ENCODE results near the gene ROBO1. TPM values are rescaled to one million over a fixed set of nuclear protein-coding genes. Genes with fewer than 3 reads are reported as not detected.

ROBO1 gene
- total and polyA plus RNA-seq, 2 of the 8 experiments (the other 6 are each of a cell fraction or from before 2014, with no cell fraction given): 51.4 to 91.0 TPM

- FAIRE-seq (no peak), DNase-seq (ENCODE audit: low read depth in 1 of 2, low spot score in 2 of 2) (no peak)
- no peak overlapping the region for H3K23ac ChIP-seq (ENCODE audit: insufficient read length)
- no peak overlapping the region for H3K14ac ChIP-seq (ENCODE audit: insufficient read length)
- no peak overlapping the region for H3K56ac ChIP-seq (replicated peaks; ENCODE audit: insufficient read length, low read depth, low read length)
- no peak overlapping the region for H3K4me3 ChIP-seq (ENCODE audit: extremely low read depth in 1 of 4, insufficient read depth in 2 of 4, low read depth in 3 of 4, low read length in 4 of 4)
- no peaks in the 10 kb centered on the region for H3K79me1 ChIP-seq (ENCODE audit: low read depth, low read length)
- no peak overlapping the region for H3K4ac ChIP-seq (replicated peaks; ENCODE audit: insufficient read length, low read depth, low read length)
- ChIA-PET CTCF (ENCODE audit: partially characterized antibody) (no interaction called here), POLR2A (ENCODE audit: partially characterized antibody) (no interaction called here)
- H2BK120ac ChIP-seq (replicated peaks; ENCODE audit: low read depth, low read length): no peak overlapping the region
- H4K8ac ChIP-seq (ENCODE audit: extremely low read depth, insufficient read depth, low read length): no peak overlapping the region
- no peak overlapping the region for H2BK5ac ChIP-seq (ENCODE audit: low read depth, low read length)
- no peaks in the 10 kb centered on the region for H4K20me1 ChIP-seq (replicated peaks in 1 of 2; ENCODE audit: control insufficient read depth in 1 of 2, insufficient read depth in 2 of 2, low read length in 2 of 2)
- no peaks in the 10 kb centered on the region for H3K36me3 ChIP-seq (ENCODE audit: control insufficient read depth in 2 of 4, insufficient read depth in 4 of 4, low read length in 3 of 4)
- H3K9me3 ChIP-seq (ENCODE audit: insufficient read depth in 2 of 2, low read depth in 1 of 2, low read length in 1 of 2): no peaks in the 10 kb centered on the region
- no peaks in the 10 kb centered on the region for H3K4me1 ChIP-seq (replicated peaks in 1 of 4; ENCODE audit: control insufficient read depth in 3 of 4, insufficient read depth in 4 of 4, low read length in 3 of 4)
- whole genome bisulfite sequencing, 2 experiments (ENCODE audit: extremely low coverage in 1 of 2, insufficient coverage in 1 of 2, insufficient read length in 1 of 2, insufficient replicate concordance in 2 of 2, low coverage in 1 of 2, low lambda C conversion rate in 2 of 2, missing lambda C conversion rate in 1 of 2): 86% methylated on average over 2 of the region's 2 CpGs; no CpG with 5 or more reads in 1 of the 2 experiments
- peaks cover 0 to 4% of the 10 kb centered on the region in 2 experiments; a peak in 1 of 4 replicates for H3K79me2 ChIP-seq (ENCODE audit: control insufficient read depth in 1 of 2, insufficient read depth in 2 of 2, low read length in 2 of 2)
- no peak overlapping the region for H2AFZ ChIP-seq (ENCODE audit: low read length)
- no peak overlapping the region for H3K9ac ChIP-seq (replicated peaks in 1 of 4; ENCODE audit: extremely low read depth in 1 of 4, low read depth in 3 of 4, low read length in 3 of 4)
- H3K27ac ChIP-seq (ENCODE audit: low read depth, low read length): no peak overlapping the region
- H2BK20ac ChIP-seq (ENCODE audit: low read length): no peak overlapping the region
- H2AK5ac ChIP-seq (ENCODE audit: low read depth, low read length): no peak overlapping the region
- peaks cover 0 to under 1% (median 0%) of the 10 kb centered on the region in 4 experiments; a peak in 1 of 7 replicates for H3K27me3 ChIP-seq (replicated peaks in 1 of 4; ENCODE audit: control insufficient read depth in 3 of 4, extremely low read depth in 1 of 4, insufficient read depth in 3 of 4, low read length in 3 of 4)
- no peak overlapping the region for H4K5ac ChIP-seq (ENCODE audit: insufficient read length, low read depth, low read length)
- no peaks in the 10 kb centered on the region for H3K23me2 ChIP-seq (ENCODE audit: low read depth, low read length)
- H2BK15ac ChIP-seq (ENCODE audit: low read length): no peak overlapping the region
- H2BK12ac ChIP-seq (ENCODE audit: low read depth, low read length): no peak overlapping the region
- H3K18ac ChIP-seq (ENCODE audit: extremely low read depth, low read length): no peak overlapping the region
- no peak overlapping the region for H4K91ac ChIP-seq (replicated peaks; ENCODE audit: insufficient read length, low read length)
- H3K4me2 ChIP-seq (ENCODE audit: insufficient read depth in 1 of 2, low read depth in 2 of 2, low read length in 2 of 2): no peak overlapping the region
- TF ChIP-seq GTF2F1 (IDR thresholded peaks at IDR 0.05; ENCODE audit: borderline replicate concordance, low read depth, low read length) (no peak), SIX5 (IDR thresholded peaks at IDR 0.05; ENCODE audit: low read depth, low read length) (no peak), TBP (IDR thresholded peaks at IDR 0.05; ENCODE audit: low read depth, low read length) (no peak), CHD2 (IDR thresholded peaks at IDR 0.05; ENCODE audit: low read length) (no peak), RXRA (IDR thresholded peaks at IDR 0.05; ENCODE audit: insufficient read depth, low read depth, low read length) (no peak), SRF (IDR thresholded peaks at IDR 0.05; ENCODE audit: low read depth, low read length) (no peak), CBX5 (IDR thresholded peaks at IDR 0.05; ENCODE audit: low read depth, low read length) (no peak), GABPA (IDR thresholded peaks at IDR 0.05; ENCODE audit: borderline replicate concordance, insufficient read depth, low read length) (no peak), NRF1 (IDR thresholded peaks at IDR 0.05; ENCODE audit: low read depth, low read length) (no peak), YY1 (IDR thresholded peaks at IDR 0.05; ENCODE audit: low read depth, low read length) (no peak), ASH2L (IDR thresholded peaks at IDR 0.05; ENCODE audit: low read length) (no peak), RAD21 (IDR thresholded peaks at IDR 0.05 in 1 of 2, conservative IDR thresholded peaks at IDR 0.05 in 1 of 2; ENCODE audit: low read depth in 2 of 2, low read length in 2 of 2) (no peak), TEAD4 (IDR thresholded peaks at IDR 0.05; ENCODE audit: low read depth, low read length) (no peak), KDM4A (IDR thresholded peaks at IDR 0.05; ENCODE audit: low read depth, low read length, severe bottlenecking) (no peak), BACH1 (IDR thresholded peaks at IDR 0.05; ENCODE audit: low read length) (no peak), RBBP5 (IDR thresholded peaks at IDR 0.05; ENCODE audit: borderline replicate concordance, low read depth, low read length) (no peak)
Observed at GRCh38 chr3:78761126-78761525, 1006.7 kb downstream of the ROBO1 start.
